Nephron (organoid): Measurements from ENCODE around the gene SLCO4A1.

Experiments used
- H3K27ac Mint-ChIP-seq, 3 experiments: 2 replicates each; pipeline ENCODE4 v1.8.0; 2020; ENCODE audit warnings: mixed read lengths in 3 of 3, mild to moderate bottlenecking in 2 of 3, moderate library complexity in 1 of 3
- H3K27me3 Mint-ChIP-seq: 2 replicates; pipeline ENCODE4 v1.8.0; 2021; ENCODE audit warnings: low read depth, mild to moderate bottlenecking, moderate library complexity, mixed read lengths
- H3K36me3 Mint-ChIP-seq: 2 replicates; pipeline ENCODE4 v1.8.0; 2020; ENCODE audit warnings: low read depth, mixed read lengths
- H3K4me1 Mint-ChIP-seq: 2 replicates; pipeline ENCODE4 v1.8.0; 2020; ENCODE audit warnings: mixed read lengths
- H3K4me3 Mint-ChIP-seq, 3 experiments: 2 replicates each; pipeline ENCODE4 v1.8.0; 2020; ENCODE audit warnings: mild to moderate bottlenecking in 3 of 3, mixed read lengths in 3 of 3, moderate library complexity in 2 of 3
- H3K9me3 Mint-ChIP-seq: 2 replicates; pipeline ENCODE4 v1.8.0; 2020; ENCODE audit warnings: mixed read lengths
- CTCF ChIP-seq, 3 experiments: fragments of 200-600 bp; sonication (generic); IDR thresholded peaks; one replicate each; pipeline ENCODE4 v1.5.0; 2021; ENCODE audit warnings: antibody characterized with exemption in 3 of 3; ENCODE audit not compliant: unreplicated experiment in 3 of 3

The SLCO4A1 gene

GRCh38 chr20:62609279-62609720 lies 33.0 kb upstream of the SLCO4A1 start:
- Mint-ChIP-seq H3K27me3 (peaks cover 22% of the 10 kb centered on the region), H3K4me3 (no peak overlapping the region), H3K9me3 (no peaks in the 10 kb centered on the region), H3K36me3 (no peaks in the 10 kb centered on the region), H3K27ac (no peak overlapping the region), H3K4me1 (peaks cover 24% of the 10 kb centered on the region)
- TF ChIP-seq CTCF (IDR thresholded peaks at IDR 0.05; ENCODE audit: unreplicated experiment in 3 of 3), result no peak

GRCh38 chr20:62609811-62610757 lies 32.2 kb upstream of the SLCO4A1 start:
- H3K9me3 Mint-ChIP-seq, result no peaks in the 10 kb centered on the region
- H3K4me1 Mint-ChIP-seq, result peaks cover 24% of the 10 kb centered on the region
- no peak overlapping the region for H3K27ac Mint-ChIP-seq
- peaks cover 26% of the 10 kb centered on the region for H3K27me3 Mint-ChIP-seq
- no peak overlapping the region for H3K4me3 Mint-ChIP-seq
- no peak for TF ChIP-seq CTCF (IDR thresholded peaks at IDR 0.05; ENCODE audit: unreplicated experiment in 3 of 3)
- no peaks in the 10 kb centered on the region for H3K36me3 Mint-ChIP-seq

GRCh38 chr20:62611012-62611411 lies 31.3 kb upstream of the SLCO4A1 start:
- Mint-ChIP-seq H3K27me3 (peaks cover 26% of the 10 kb centered on the region), H3K4me3 (no peak overlapping the region), H3K4me1 (peaks cover 22% of the 10 kb centered on the region), H3K36me3 (no peaks in the 10 kb centered on the region), H3K9me3 (no peaks in the 10 kb centered on the region), H3K27ac (no peak overlapping the region)
- no peak for TF ChIP-seq CTCF (IDR thresholded peaks at IDR 0.05; ENCODE audit: unreplicated experiment in 3 of 3)

- Mint-ChIP-seq H3K36me3 (no peaks in the 10 kb centered on the region), H3K4me3 (no peak overlapping the region), H3K27me3 (peaks cover 26% of the 10 kb centered on the region), H3K9me3 (no peaks in the 10 kb centered on the region), H3K4me1 (peaks cover 17% of the 10 kb centered on the region), H3K27ac (no peak overlapping the region)
- no peak for TF ChIP-seq CTCF (IDR thresholded peaks at IDR 0.05; ENCODE audit: unreplicated experiment in 3 of 3)
These were observed 30.5 kb upstream of the SLCO4A1 start for GRCh38 chr20:62611819-62612218.

GRCh38 chr20:62614085-62614960 lies 28.0 kb upstream of the SLCO4A1 start:
- Mint-ChIP-seq H3K27ac (no peak overlapping the region), H3K36me3 (no peaks in the 10 kb centered on the region), H3K4me3 (no peak overlapping the region), H3K27me3 (peaks cover 26% of the 10 kb centered on the region), H3K4me1 (peaks cover 11% of the 10 kb centered on the region), H3K9me3 (no peaks in the 10 kb centered on the region)
- TF ChIP-seq CTCF (IDR thresholded peaks at IDR 0.05; ENCODE audit: unreplicated experiment in 3 of 3), result no peak
